ENCODE results near the gene MAP2K6. TPM values are rescaled to one million over a fixed set of nuclear protein-coding genes. Genes with fewer than 3 reads are reported as not detected.

The MAP2K6 gene
- polyA plus RNA-seq, 1 experiment = 1.2 TPM

GRCh38 chr17:69523244-69523861, 108.9 kb downstream of the MAP2K6 start:
- CTCF ChIA-PET = interaction anchor here (0.7 to 10.6 kb wide), 27 partner anchors 10 to 1062 kb away, joined by 3 to 145 read pairs (median 5); partner anchors contain the start of genes ABCA5 and MAP2K6
- DNase-seq (ENCODE audit: low read depth) = no peak
- Histone ChIP-seq H3K4me3 (ENCODE audit: low read depth, low read length) (no peak overlapping the region), H3K36me3 (ENCODE audit: control insufficient read depth, insufficient read depth, low read length) (no peaks in the 10 kb centered on the region), H3K27me3 (ENCODE audit: control insufficient read depth, insufficient read depth, low read length) (no peaks in the 10 kb centered on the region)
- POLR2A ChIA-PET = no interaction called here
- peak; percentile 73 for TF ChIP-seq CTCF (IDR thresholded peaks at IDR 0.05; ENCODE audit: insufficient read depth, low read depth, low read length)

DNA sequence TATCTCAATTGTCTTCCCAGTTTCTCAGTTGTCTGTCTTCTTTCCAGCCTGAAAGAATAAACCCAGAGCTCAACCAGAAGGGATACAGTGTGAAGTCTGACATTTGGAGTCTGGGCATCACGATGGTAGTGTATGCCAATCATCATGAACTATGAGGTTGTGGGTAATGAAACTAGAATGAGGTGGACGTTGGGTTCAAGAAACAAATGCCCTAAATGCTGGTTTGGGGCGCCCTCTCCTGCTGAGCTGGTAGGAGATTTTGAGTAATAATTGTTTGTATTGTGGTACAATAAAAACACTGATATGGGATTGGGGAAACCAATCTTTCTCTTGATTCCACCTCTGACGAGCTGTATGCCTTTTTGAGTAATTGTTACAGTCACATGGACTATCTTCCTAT, 110.4 kb downstream of the MAP2K6 start:
- POLR2A ChIA-PET = no interaction called here
- CTCF ChIA-PET = interaction anchor here (0.6 to 10.6 kb wide), 24 partner anchors 9 to 1137 kb away, joined by 3 to 145 read pairs (median 4); partner anchors contain the start of genes ABCA5 and MAP2K6
- no peak for DNase-seq (ENCODE audit: low read depth)
- H3K27me3 ChIP-seq (ENCODE audit: control insufficient read depth, insufficient read depth, low read length) = no peaks in the 10 kb centered on the region
- H3K4me3 ChIP-seq (ENCODE audit: low read depth, low read length) = no peak overlapping the region
- H3K36me3 ChIP-seq (ENCODE audit: control insufficient read depth, insufficient read depth, low read length) = no peaks in the 10 kb centered on the region
- peak; percentile 19; the same call in 1 of the 2 replicates for TF ChIP-seq CTCF (IDR thresholded peaks at IDR 0.05; ENCODE audit: insufficient read depth, low read depth, low read length)

GRCh38 chr17:69525920-69526841, 111.7 kb downstream of the MAP2K6 start:
- DNase-seq (ENCODE audit: low read depth) = no peak
- ChIA-PET CTCF (interaction anchor here (0.6 to 10.6 kb wide), 27 partner anchors 10 to 1103 kb away, joined by 3 to 145 read pairs (median 3); partner anchors contain the start of gene ABCA5), POLR2A (no interaction called here)
- H3K36me3 ChIP-seq (ENCODE audit: control insufficient read depth, insufficient read depth, low read length) = no peaks in the 10 kb centered on the region
- TF ChIP-seq CTCF (IDR thresholded peaks at IDR 0.05; ENCODE audit: insufficient read depth, low read depth, low read length) = peak; percentile 89
- H3K4me3 ChIP-seq (ENCODE audit: low read depth, low read length) = no peak overlapping the region
- H3K27me3 ChIP-seq (ENCODE audit: control insufficient read depth, insufficient read depth, low read length) = no peaks in the 10 kb centered on the region

- POLR2A ChIA-PET = no interaction called here
- no peak for DNase-seq (ENCODE audit: low read depth)
- CTCF ChIA-PET = interaction anchor here (0.6 to 10.6 kb wide), 6 partner anchors 8 to 1102 kb away, joined by 3 to 145 read pairs (median 5); partner anchors contain the start of gene ABCA5
- Histone ChIP-seq H3K4me3 (ENCODE audit: low read depth, low read length) (no peak overlapping the region), H3K36me3 (ENCODE audit: control insufficient read depth, insufficient read depth, low read length) (no peaks in the 10 kb centered on the region), H3K27me3 (ENCODE audit: control insufficient read depth, insufficient read depth, low read length) (no peaks in the 10 kb centered on the region)
- no peak for TF ChIP-seq CTCF (IDR thresholded peaks at IDR 0.05; ENCODE audit: insufficient read depth, low read depth, low read length)
Observed at GRCh38 chr17:69528035-69528434, 113.5 kb downstream of the MAP2K6 start.
